K562 (cell line): Measurements from ENCODE around the gene AKAP3. TPM values are rescaled to one million over a fixed set of nuclear protein-coding genes. Genes with fewer than 3 reads are reported as not detected.

ENCODE experiments used
- ATAC-seq: fragments of 200-7000 bp; cut with Tn5 transposase; 3 replicates; pipeline ENCODE4 v1.9.1; 2020; ENCODE audit warnings: moderate library complexity
- BruUV-seq: library from RNA; stranded (reverse); fragments of 400-500 nt; replicated peaks from 2 replicates; lab custom pipeline; 2021; lab: Mats Ljungman, UMichigan
- CTCF ChIA-PET: fragments of 300-600 bp; formaldehyde crosslinking; extraction: SDS; loops from one replicate; lab custom pipeline; 2021; ENCODE audit warnings: low intra/inter-chr PET ratio; lab: Yijun Ruan, JAX
- POLR2A ChIA-PET: fragments of 300-600, 350-650 bp; sonication (Branson Sonifier 250); formaldehyde crosslinking; extraction: SDS; loops from one replicate; lab custom pipeline; 2021; ENCODE audit warnings: antibody characterized with exemption, inconsistent platforms; lab: Yijun Ruan, JAX
- DNase-seq, 4 experiments: peaks; one replicate each; pipeline versions ENCODE4 v3.0.0 to v3.0.0-alpha.2; 2011 to 2018; ENCODE audit warnings: low spot score in 3 of 4, mixed read lengths in 3 of 4; ENCODE audit errors: extremely low read depth in 1 of 4
- FAIRE-seq: peaks from 2 replicates; lab custom pipeline; 2011; peaks lifted over from hg19 to GRCh38; lab: Jason Lieb, UNC
- H2AFZ ChIP-seq: 2 replicates; pipeline ENCODE4 v1.6.0; 2011; ENCODE audit warnings: low read depth, low read length, control low read depth, inconsistent platforms
- H3K27ac ChIP-seq: fragments of 200-600 bp; 3 replicates; pipeline ENCODE4 v1.8.0; 2011; ENCODE audit warnings: low read depth, mild to moderate bottlenecking, control low read depth, inconsistent platforms, low read length, moderate library complexity, mixed read lengths; ENCODE audit errors: extremely low read depth
- H3K27me3 ChIP-seq, 2 experiments: fragments of 300-600 bp in 1 of 2; 2 replicates in 1 of 2; 3 replicates in 1 of 2; pipeline versions ENCODE4 v1.6.0 to v1.8.0; 2011; ENCODE audit warnings: inconsistent platforms in 2 of 2, low read length in 2 of 2, mild to moderate bottlenecking in 1 of 2, mixed read lengths in 1 of 2, moderate library complexity in 1 of 2; ENCODE audit not compliant: control insufficient read depth in 2 of 2, insufficient read depth in 2 of 2
- H3K36me3 ChIP-seq: fragments of 300-600 bp; 3 replicates; pipeline ENCODE4 v1.8.0; 2011; ENCODE audit warnings: mild to moderate bottlenecking, low read length, inconsistent platforms; ENCODE audit not compliant: control insufficient read depth, insufficient read depth
- H3K4me1 ChIP-seq, 2 experiments: fragments of 200-600 bp in 1 of 2; replicated peaks in 1 of 2; 2 replicates in 1 of 2; 3 replicates in 1 of 2; pipeline versions ENCODE4 v1.5.1 to v1.8.0; 2011; ENCODE audit warnings: inconsistent platforms in 2 of 2, low read length in 2 of 2, mild to moderate bottlenecking in 1 of 2, mixed read lengths in 1 of 2, moderate library complexity in 1 of 2; ENCODE audit not compliant: control insufficient read depth in 2 of 2, insufficient read depth in 2 of 2
- H3K4me2 ChIP-seq: 2 replicates; pipeline ENCODE4 v1.6.1; 2011; ENCODE audit warnings: low read length, control low read depth, inconsistent platforms, mixed read lengths; ENCODE audit not compliant: insufficient read depth
- H3K4me3 ChIP-seq: fragments of 200-600 bp; sonication (generic), shearing (Covaris generic); 2 replicates; pipeline ENCODE4 v1.5.1; 2016; ENCODE audit warnings: control low read depth, inconsistent platforms
- H3K79me2 ChIP-seq: fragments of 200-600 bp; 3 replicates; pipeline ENCODE4 v1.8.0; 2011; ENCODE audit warnings: low read length, inconsistent platforms; ENCODE audit not compliant: control insufficient read depth, insufficient read depth
- H3K9ac ChIP-seq, 2 experiments: 2 replicates each; pipeline versions ENCODE4 v1.6.0 to v1.6.1; 2011; ENCODE audit warnings: low read depth in 2 of 2, low read length in 2 of 2, control low read depth in 1 of 2, inconsistent platforms in 1 of 2, mild to moderate bottlenecking in 1 of 2, mixed read lengths in 1 of 2; ENCODE audit not compliant: insufficient read depth in 1 of 2
- H3K9me1 ChIP-seq: one replicate; pipeline ENCODE4 v1.6.0; 2011; ENCODE audit warnings: inconsistent platforms, mild to moderate bottlenecking, low read length, moderate library complexity; ENCODE audit not compliant: control insufficient read depth, insufficient read depth
- H3K9me3 ChIP-seq: replicated peaks from 2 replicates; pipeline ENCODE4 v1.5.1; 2011; ENCODE audit warnings: low read depth, low read length, inconsistent platforms; ENCODE audit not compliant: control insufficient read depth, insufficient read depth
- H4K20me1 ChIP-seq: replicated peaks from 2 replicates; pipeline ENCODE4 v1.6.1; 2011; ENCODE audit warnings: low read length, inconsistent platforms, mixed read lengths; ENCODE audit not compliant: control insufficient read depth, insufficient read depth
- CBFA2T3 ChIP-seq: fragments of 450-650 bp; IDR thresholded peaks from 2 replicates; pipeline ENCODE4 v1.6.1; 2017
- NR4A1 ChIP-seq, 2 experiments: fragments of 250-450 bp in 1 of 2; fragments of 450-650 bp in 1 of 2; sonication (Bioruptor Pico) in 1 of 2; IDR thresholded peaks; 2 replicates each; pipeline versions ENCODE4 v1.4.0 to v1.6.1; 2016 to 2020; ENCODE audit warnings: mild to moderate bottlenecking in 2 of 2, missing compliant biosample characterization in 1 of 2, missing genetic modification characterization in 1 of 2, moderate library complexity in 1 of 2
- PPARD ChIP-seq: fragments of 250-450 bp; sonication (Bioruptor Pico); IDR thresholded peaks from 2 replicates; pipeline ENCODE4 v1.8.0; 2022; ENCODE audit warnings: inconsistent platforms, mild to moderate bottlenecking, moderate library complexity
- RAD21 ChIP-seq, 2 experiments: fragments of 250-450 bp in 1 of 2; fragments of 450-650 bp in 1 of 2; sonication (Bioruptor Pico) in 1 of 2; formaldehyde crosslinking in 1 of 2; IDR thresholded peaks in 1 of 2; conservative IDR thresholded peaks in 1 of 2; 2 replicates each; pipeline versions ENCODE4 v1.4.0 to v1.8.0; 2020 to 2022; ENCODE audit warnings: mild to moderate bottlenecking in 2 of 2, moderate library complexity in 1 of 2
- ZNF224 ChIP-seq: sonication (generic); formaldehyde crosslinking; IDR thresholded peaks from 2 replicates; pipeline ENCODE4 v1.8.0; 2022; ENCODE audit warnings: mild to moderate bottlenecking, missing genetic modification reagents
- ZNF232 ChIP-seq: sonication (generic); formaldehyde crosslinking; IDR thresholded peaks from 2 replicates; pipeline ENCODE4 v1.8.0; 2022; ENCODE audit warnings: mild to moderate bottlenecking, missing genetic modification reagents
- WGBS: fragments of 100-300 bp; shearing (Covaris generic); methylation state at CpG from one replicate; pipeline ENCODE4 v1.1.6; 2016; ENCODE audit warnings: low coverage, mixed read lengths; ENCODE audit not compliant: insufficient coverage; ENCODE audit errors: missing lambda C conversion rate; 5-methylcytosine and 5-hydroxymethylcytosine counted together
- in situ Hi-C: fragments of 300-500 bp; cut with MboI; formaldehyde crosslinking; loops from 4 replicates; pipeline ENCODE4 v1.15.0; 2018; ENCODE audit warnings: inconsistent platforms, mixed read lengths
- intact Hi-C: fragments of 100-400 bp; cut with micrococcal nuclease; formaldehyde crosslinking; loops from 2 replicates; pipeline ENCODE4 v1.14.2; 2022
- polyA plus RNA-seq, 8 experiments: library from polyadenylated mRNA; depleted of rRNA in 4 of 8; stranded (reverse) in 5 of 8; unstranded in 3 of 8; fragments of >200 nt; fragmentation: Nextera tagmentation in 2 of 8; fragmentation: Illumina TruSeq in 1 of 8; extraction: Ambion mirVana in 2 of 8; extraction: Trizol in 1 of 8; gene quantifications; 2 replicates each; pipeline versions ENCODE4 v1.2.1 to v1.2.3, GENCODE V29; 2011 to 2014; ENCODE audit warnings: inconsistent platforms in 1 of 8, missing spikeins in 1 of 8
- total RNA-seq, 7 experiments: library from RNA; depleted of rRNA in 6 of 7; stranded (reverse); fragments of >200 nt in 6 of 7; fragmentation: Illumina TruSeq in 2 of 7; extraction: Trizol in 2 of 7; gene quantifications; 2 replicates each; pipeline versions ENCODE4 v1.2.1 to v1.2.3, GENCODE V29; 2011 to 2021; ENCODE audit warnings: low replicate concordance in 1 of 7
- TF ChIP-seq, protein P1 (sequence below), 2 experiments: fragments of 450-650 bp; formaldehyde crosslinking in 1 of 2; IDR thresholded peaks; 2 replicates each; pipeline versions ENCODE4 v1.4.0 to v1.6.1; 2014 to 2020; ENCODE audit warnings: mild to moderate bottlenecking in 2 of 2, borderline replicate concordance in 1 of 2, low read depth in 1 of 2
- TF ChIP-seq, protein P2 (sequence below), 3 experiments: IDR thresholded peaks in 2 of 3; conservative IDR thresholded peaks in 1 of 3; 2 replicates each; pipeline ENCODE4 v1.5.1; 2011 to 2012; ENCODE audit warnings: low read length in 3 of 3, mild to moderate bottlenecking in 3 of 3, control low read depth in 2 of 3, improper control_type of control experiment in 1 of 3, inconsistent platforms in 1 of 3, low read depth in 1 of 3, mixed read lengths in 1 of 3, moderate library complexity in 1 of 3; ENCODE audit not compliant: insufficient read depth in 2 of 3

Gene AKAP3
- total and polyA plus RNA-seq, 9 of the 15 experiments (the other 6 are each of a cell fraction or from before 2014, with no cell fraction given), result 0.17 to 2.8 (median 0.43) TPM

- H3K4me1 ChIP-seq, result no peaks in the 10 kb centered on the region
- no peaks in the 10 kb centered on the region for H4K20me1 ChIP-seq
- ChIA-PET CTCF (interaction anchor here (0.6 kb wide), 1 partner anchor 225 kb away, joined by 5 read pairs; no protein-coding TSS in a partner anchor), POLR2A (no interaction called here)
- no peaks in the 10 kb centered on the region for H3K79me2 ChIP-seq
- FAIRE-seq (peak; percentile 77), DNase-seq (peak in 3 of 4 experiments; percentile 7 to 44 (median 31)), ATAC-seq (peak; percentile 69)
- TF ChIP-seq ZNF232 (CRISPR knock-in tag) (no peak), CBFA2T3 (0 out of 2 replicates have a peak, but pooled peaks have one; percentile 11), RAD21 (CRISPR knock-in tag; conservative IDR thresholded peaks at IDR 0.05 in 1 of 2, IDR thresholded peaks at IDR 0.05 in 1 of 2) (peak; percentile 36 to 68), NR4A1 (CRISPR knock-in tag; IDR thresholded peaks at IDR 0.05) (no peak), NR4A1 (tag; IDR thresholded peaks at IDR 0.05) (no peak), PPARD (CRISPR knock-in tag) (no peak), ZNF224 (CRISPR knock-in tag) (no peak)
- TF ChIP-seq, protein P1, sequence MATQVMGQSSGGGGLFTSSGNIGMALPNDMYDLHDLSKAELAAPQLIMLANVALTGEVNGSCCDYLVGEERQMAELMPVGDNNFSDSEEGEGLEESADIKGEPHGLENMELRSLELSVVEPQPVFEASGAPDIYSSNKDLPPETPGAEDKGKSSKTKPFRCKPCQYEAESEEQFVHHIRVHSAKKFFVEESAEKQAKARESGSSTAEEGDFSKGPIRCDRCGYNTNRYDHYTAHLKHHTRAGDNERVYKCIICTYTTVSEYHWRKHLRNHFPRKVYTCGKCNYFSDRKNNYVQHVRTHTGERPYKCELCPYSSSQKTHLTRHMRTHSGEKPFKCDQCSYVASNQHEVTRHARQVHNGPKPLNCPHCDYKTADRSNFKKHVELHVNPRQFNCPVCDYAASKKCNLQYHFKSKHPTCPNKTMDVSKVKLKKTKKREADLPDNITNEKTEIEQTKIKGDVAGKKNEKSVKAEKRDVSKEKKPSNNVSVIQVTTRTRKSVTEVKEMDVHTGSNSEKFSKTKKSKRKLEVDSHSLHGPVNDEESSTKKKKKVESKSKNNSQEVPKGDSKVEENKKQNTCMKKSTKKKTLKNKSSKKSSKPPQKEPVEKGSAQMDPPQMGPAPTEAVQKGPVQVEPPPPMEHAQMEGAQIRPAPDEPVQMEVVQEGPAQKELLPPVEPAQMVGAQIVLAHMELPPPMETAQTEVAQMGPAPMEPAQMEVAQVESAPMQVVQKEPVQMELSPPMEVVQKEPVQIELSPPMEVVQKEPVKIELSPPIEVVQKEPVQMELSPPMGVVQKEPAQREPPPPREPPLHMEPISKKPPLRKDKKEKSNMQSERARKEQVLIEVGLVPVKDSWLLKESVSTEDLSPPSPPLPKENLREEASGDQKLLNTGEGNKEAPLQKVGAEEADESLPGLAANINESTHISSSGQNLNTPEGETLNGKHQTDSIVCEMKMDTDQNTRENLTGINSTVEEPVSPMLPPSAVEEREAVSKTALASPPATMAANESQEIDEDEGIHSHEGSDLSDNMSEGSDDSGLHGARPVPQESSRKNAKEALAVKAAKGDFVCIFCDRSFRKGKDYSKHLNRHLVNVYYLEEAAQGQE (IDR thresholded peaks at IDR 0.05; ENCODE audit: borderline replicate concordance), result peak; percentile 26; the same call in 1 of the 2 replicates
- TF ChIP-seq, protein P1 (CRISPR knock-in tag; IDR thresholded peaks at IDR 0.05; ENCODE audit: low read depth), result no peak
- TF ChIP-seq, protein P2, sequence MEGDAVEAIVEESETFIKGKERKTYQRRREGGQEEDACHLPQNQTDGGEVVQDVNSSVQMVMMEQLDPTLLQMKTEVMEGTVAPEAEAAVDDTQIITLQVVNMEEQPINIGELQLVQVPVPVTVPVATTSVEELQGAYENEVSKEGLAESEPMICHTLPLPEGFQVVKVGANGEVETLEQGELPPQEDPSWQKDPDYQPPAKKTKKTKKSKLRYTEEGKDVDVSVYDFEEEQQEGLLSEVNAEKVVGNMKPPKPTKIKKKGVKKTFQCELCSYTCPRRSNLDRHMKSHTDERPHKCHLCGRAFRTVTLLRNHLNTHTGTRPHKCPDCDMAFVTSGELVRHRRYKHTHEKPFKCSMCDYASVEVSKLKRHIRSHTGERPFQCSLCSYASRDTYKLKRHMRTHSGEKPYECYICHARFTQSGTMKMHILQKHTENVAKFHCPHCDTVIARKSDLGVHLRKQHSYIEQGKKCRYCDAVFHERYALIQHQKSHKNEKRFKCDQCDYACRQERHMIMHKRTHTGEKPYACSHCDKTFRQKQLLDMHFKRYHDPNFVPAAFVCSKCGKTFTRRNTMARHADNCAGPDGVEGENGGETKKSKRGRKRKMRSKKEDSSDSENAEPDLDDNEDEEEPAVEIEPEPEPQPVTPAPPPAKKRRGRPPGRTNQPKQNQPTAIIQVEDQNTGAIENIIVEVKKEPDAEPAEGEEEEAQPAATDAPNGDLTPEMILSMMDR (IDR thresholded peaks at IDR 0.05 in 2 of 3, conservative IDR thresholded peaks at IDR 0.05 in 1 of 3; ENCODE audit: insufficient read depth in 2 of 3, low read depth in 1 of 3, low read length in 3 of 3), result peak; percentile 34 to 62 (median 38); a peak in 4 of 6 replicates
- H3K9me3 ChIP-seq, result no peaks in the 10 kb centered on the region
- intact Hi-C loops (loop anchor here (2.0 to 10.0 kb wide), 2 partner anchors 175 to 277 kb away; no protein-coding TSS in a partner anchor), in situ Hi-C loops (no loop called here)
- no peak overlapping the region for H3K4me3 ChIP-seq
- no peak overlapping the region for H3K27ac ChIP-seq
- no peak overlapping the region for H2AFZ ChIP-seq
- 10% methylated on average over 8 of the region's 8 CpGs for WGBS
- H3K9me1 ChIP-seq, result no peaks in the 10 kb centered on the region
- no peaks in the 10 kb centered on the region for H3K36me3 ChIP-seq
- no peak overlapping the region for H3K4me2 ChIP-seq
- no peak overlapping the region for H3K9ac ChIP-seq
- no TSS peak for BruUV-seq
- H3K27me3 ChIP-seq, result peaks cover 2 to 24% of the 10 kb centered on the region in 2 experiments; a peak in 3 of 5 replicates
These were observed 69.3 kb downstream of the AKAP3 start for GRCh38 chr12:4579305-4580102.
